Upper lobe of left lung (tissue), 4 donors: ENCODE data around the gene ARRDC4.

Source experiments
- CTCF ChIP-seq, 6 experiments: fragments of 450-650 bp in 4 of 6; fragments of 200-600 bp in 2 of 6; sonication (generic) in 2 of 6; IDR thresholded peaks; one replicate each; pipeline ENCODE4 v1.5.1; 2016 to 2019; ENCODE audit warnings: antibody characterized with exemption in 6 of 6
- EP300 ChIP-seq, 4 donors: sonication (generic); formaldehyde crosslinking; IDR thresholded peaks; one replicate each; pipeline ENCODE4 v1.5.1; 2017; ENCODE audit warnings: antibody characterized with exemption in 4 of 4, control low read depth in 2 of 4
- POLR2A ChIP-seq, 4 donors: fragments of 450-650 bp; IDR thresholded peaks; one replicate each; pipeline ENCODE4 v1.5.1; 2016 to 2017; ENCODE audit warnings: antibody characterized with exemption in 4 of 4, mild to moderate bottlenecking in 2 of 4
- POLR2AphosphoS5 ChIP-seq, 2 donors: sonication (generic); formaldehyde crosslinking; IDR thresholded peaks; one replicate each; pipeline ENCODE4 v1.5.1; 2017; ENCODE audit warnings: antibody characterized with exemption in 2 of 2

GRCh38 chr15:97972366-97972765 is 11.9 kb downstream of the ARRDC4 start:
- TF ChIP-seq CTCF (IDR thresholded peaks at IDR 0.05) (no peak), POLR2A (IDR thresholded peaks at IDR 0.05) (no peak), POLR2AphosphoS5 (IDR thresholded peaks at IDR 0.05) (no peak), EP300 (IDR thresholded peaks at IDR 0.05) (no peak)
